IPS-15b (cell line): ENCODE data around the gene MLH3.
"Not testable (repeated sequence)": the region's sequence is repeated elsewhere in the genome, so short reads cannot be mapped to it uniquely, and the experiment has no call there.

Source experiments
- H3K27me3 ChIP-seq: one replicate; pipeline ENCODE4 v1.6.1; 2013; ENCODE audit warnings: low read length; ENCODE audit not compliant: control insufficient read depth, insufficient read depth
- H3K36me3 ChIP-seq: one replicate; pipeline ENCODE4 v1.6.1; 2013; ENCODE audit warnings: low read length; ENCODE audit not compliant: control insufficient read depth, insufficient read depth
- H3K4me1 ChIP-seq: one replicate; pipeline ENCODE4 v1.6.1; 2013; ENCODE audit warnings: mild to moderate bottlenecking, low read length; ENCODE audit not compliant: control insufficient read depth, insufficient read depth
- H3K4me3 ChIP-seq: one replicate; pipeline ENCODE4 v1.5.1; 2013; ENCODE audit warnings: low read depth, low read length
- H3K9ac ChIP-seq: one replicate; pipeline ENCODE4 v1.6.1; 2013; ENCODE audit warnings: low read depth, mild to moderate bottlenecking, low read length
- H3K9me3 ChIP-seq: one replicate; pipeline ENCODE4 v1.6.1; 2013; ENCODE audit warnings: mild to moderate bottlenecking, low read length; ENCODE audit not compliant: control insufficient read depth, insufficient read depth

The MLH3 gene

DNA sequence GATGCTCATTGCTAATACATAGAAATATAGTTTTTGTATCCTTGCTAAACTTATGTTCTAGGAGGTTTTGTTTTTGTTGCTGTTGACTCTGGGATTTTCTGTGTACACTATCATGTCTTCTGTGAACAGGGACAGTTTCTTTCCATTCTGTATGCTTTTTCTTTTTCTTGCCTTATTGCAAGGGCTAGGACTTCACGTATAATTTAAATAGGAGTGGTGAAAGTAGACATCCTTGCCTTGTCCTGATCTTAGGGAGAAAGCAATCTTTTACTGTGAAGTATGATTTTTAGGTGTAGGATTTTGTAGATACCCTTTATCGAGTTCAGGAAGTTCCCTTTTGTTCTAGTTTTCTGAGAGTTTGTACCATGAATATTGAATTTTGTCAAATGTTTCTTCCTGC lies 50.0 kb downstream of the MLH3 start:
- no peaks in the 10 kb centered on the region for H3K9me3 ChIP-seq
- no peak overlapping the region for H3K4me3 ChIP-seq
- peaks cover 4% of the 10 kb centered on the region for H3K36me3 ChIP-seq
- H3K27me3 ChIP-seq: no peaks in the 10 kb centered on the region
- H3K4me1 ChIP-seq: no peaks in the 10 kb centered on the region
- no peak overlapping the region for H3K9ac ChIP-seq

- not testable (repeated sequence) for H3K4me3 ChIP-seq, H3K9ac ChIP-seq, H3K4me1 ChIP-seq, H3K9me3 ChIP-seq, H3K36me3 ChIP-seq, H3K27me3 ChIP-seq
Observed at GRCh38 chr14:74995781-74996180, 55.5 kb downstream of the MLH3 start.

- H3K36me3 ChIP-seq, H3K27me3 ChIP-seq, H3K4me3 ChIP-seq, H3K4me1 ChIP-seq, H3K9me3 ChIP-seq, H3K9ac ChIP-seq: not testable (repeated sequence)
Observed at GRCh38 chr14:74994182-74994581, 57.1 kb downstream of the MLH3 start.

DNA sequence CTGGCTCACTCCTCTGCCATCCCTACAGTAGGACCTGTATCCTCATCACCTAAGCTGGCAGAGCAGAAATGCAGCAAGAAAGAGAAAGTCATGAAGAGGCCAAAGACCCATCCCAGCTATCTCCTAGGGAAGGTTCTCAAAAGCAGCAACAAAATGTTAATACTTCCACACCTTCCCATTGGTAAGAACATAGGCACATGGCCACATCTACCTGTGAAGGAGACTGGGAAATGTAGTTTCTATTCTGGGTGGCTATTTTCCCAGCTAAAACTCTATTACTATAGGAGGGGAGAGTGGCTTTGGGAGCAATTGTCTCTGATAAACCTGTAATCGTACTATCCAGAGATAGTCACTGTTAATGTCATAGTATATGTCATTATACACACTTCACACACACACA lies 62.3 kb downstream of the MLH3 start:
- H3K27me3 ChIP-seq: no peaks in the 10 kb centered on the region
- H3K4me1 ChIP-seq: no peaks in the 10 kb centered on the region
- H3K36me3 ChIP-seq: no peaks in the 10 kb centered on the region
- no peaks in the 10 kb centered on the region for H3K9me3 ChIP-seq
- no peak overlapping the region for H3K4me3 ChIP-seq
- H3K9ac ChIP-seq: no peak overlapping the region

DNA sequence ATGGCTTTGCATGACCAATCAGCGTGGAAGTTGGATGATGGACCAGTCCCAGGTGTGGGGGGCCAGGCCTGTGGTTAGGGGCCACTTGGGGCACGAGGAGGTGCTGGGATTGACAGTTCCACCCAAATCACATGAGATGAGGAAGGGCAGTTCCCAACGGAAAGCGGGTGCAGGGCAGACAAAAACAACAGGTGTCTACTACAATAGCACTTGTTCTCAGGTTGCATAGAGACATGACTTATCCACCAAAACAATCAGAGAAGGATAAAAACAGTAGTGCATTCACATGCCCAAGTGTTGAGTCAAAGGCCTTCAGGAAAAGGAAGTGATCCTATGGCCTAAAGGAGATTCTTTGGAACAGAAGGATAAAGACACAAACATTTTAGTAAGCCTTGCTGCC lies 63.1 kb downstream of the MLH3 start:
- H3K9ac ChIP-seq: no peak overlapping the region
- H3K4me1 ChIP-seq: no peaks in the 10 kb centered on the region
- H3K36me3 ChIP-seq: no peaks in the 10 kb centered on the region
- no peak overlapping the region for H3K4me3 ChIP-seq
- no peaks in the 10 kb centered on the region for H3K9me3 ChIP-seq
- no peaks in the 10 kb centered on the region for H3K27me3 ChIP-seq

DNA sequence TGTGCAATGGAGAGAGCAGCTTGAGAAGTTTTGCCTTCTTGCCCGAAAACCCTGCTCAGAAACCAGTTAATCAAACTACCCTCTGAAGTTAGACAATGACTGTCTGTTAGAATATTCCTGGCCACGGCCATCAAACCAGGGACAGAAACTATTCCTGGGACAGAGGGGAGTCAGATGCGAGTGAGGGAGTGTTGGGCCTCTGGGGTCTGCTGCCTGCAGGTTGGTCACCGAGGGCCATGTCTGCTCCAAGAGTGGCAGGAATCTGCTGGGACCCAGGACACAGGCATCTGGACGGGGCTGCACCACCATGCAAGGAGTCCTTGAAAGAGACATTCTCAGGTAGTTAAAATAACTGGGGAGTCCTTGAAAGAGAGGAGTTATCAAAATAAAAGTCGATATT lies 65.5 kb downstream of the MLH3 start:
- H3K9ac ChIP-seq: no peak overlapping the region
- no peaks in the 10 kb centered on the region for H3K9me3 ChIP-seq
- no peaks in the 10 kb centered on the region for H3K27me3 ChIP-seq
- no peaks in the 10 kb centered on the region for H3K4me1 ChIP-seq
- no peak overlapping the region for H3K4me3 ChIP-seq
- no peaks in the 10 kb centered on the region for H3K36me3 ChIP-seq

DNA sequence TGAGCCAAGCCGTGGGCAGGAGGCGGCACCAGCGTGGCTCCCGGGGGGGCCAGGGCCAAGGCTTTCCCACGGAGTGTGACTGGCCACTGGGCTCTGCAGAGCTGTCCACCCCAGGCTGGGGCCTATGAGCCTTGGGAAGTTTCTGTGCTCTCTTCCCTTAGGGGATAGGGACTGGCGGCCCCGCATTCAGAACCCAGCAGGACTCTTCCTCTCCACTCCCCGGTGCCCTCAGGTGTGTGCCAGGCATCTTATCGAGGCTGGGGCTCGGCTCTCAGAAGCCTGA lies 66.3 kb downstream of the MLH3 start:
- Histone ChIP-seq H3K36me3 (no peaks in the 10 kb centered on the region), H3K9me3 (no peaks in the 10 kb centered on the region), H3K27me3 (no peaks in the 10 kb centered on the region), H3K4me3 (no peak overlapping the region), H3K4me1 (no peaks in the 10 kb centered on the region), H3K9ac (peak overlapping the region; percentile 54)

DNA sequence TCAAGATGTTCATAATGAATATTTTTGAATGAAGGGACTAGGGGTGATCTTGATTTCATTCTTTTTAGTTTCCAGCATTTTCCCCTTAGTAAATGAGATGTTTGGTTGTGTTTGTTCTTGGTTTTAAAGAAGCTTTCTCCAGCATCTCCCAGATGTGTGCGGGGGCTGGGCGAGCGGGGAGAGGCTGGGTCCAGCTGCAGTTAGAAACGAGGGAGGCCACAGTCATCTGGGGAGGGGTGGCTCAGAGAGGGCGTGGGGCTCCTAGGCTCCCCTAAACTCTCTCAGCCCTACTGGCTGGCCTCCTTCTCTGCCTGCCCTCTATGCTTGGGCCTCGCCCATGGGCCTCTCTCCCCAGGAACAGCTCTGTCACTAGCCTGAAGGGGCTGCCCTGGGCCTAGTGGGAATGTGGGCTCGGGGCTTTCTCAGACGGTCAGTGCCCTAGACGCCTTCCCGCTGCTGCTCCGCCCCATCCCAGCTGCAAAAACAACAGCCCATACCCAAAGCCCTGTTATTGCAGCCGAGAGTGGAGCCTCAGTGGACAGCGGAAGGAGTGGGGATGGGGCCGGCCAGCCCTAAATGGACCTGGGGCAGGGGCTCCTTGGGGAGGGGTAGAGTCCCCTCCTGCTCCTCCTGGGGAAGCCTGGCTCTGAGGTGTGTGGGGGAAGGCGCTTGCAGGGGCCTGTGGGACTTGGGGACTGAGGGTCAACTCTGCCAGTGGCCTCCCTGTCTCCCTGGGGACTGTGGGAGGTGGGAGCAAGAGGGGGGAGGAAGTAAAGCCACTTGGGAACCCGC lies 66.8 kb downstream of the MLH3 start:
- no peaks in the 10 kb centered on the region for H3K4me1 ChIP-seq
- H3K27me3 ChIP-seq: no peaks in the 10 kb centered on the region
- peak overlapping the region; percentile 54 for H3K9ac ChIP-seq
- H3K9me3 ChIP-seq: no peaks in the 10 kb centered on the region
- H3K36me3 ChIP-seq: no peaks in the 10 kb centered on the region
- no peak overlapping the region for H3K4me3 ChIP-seq

DNA sequence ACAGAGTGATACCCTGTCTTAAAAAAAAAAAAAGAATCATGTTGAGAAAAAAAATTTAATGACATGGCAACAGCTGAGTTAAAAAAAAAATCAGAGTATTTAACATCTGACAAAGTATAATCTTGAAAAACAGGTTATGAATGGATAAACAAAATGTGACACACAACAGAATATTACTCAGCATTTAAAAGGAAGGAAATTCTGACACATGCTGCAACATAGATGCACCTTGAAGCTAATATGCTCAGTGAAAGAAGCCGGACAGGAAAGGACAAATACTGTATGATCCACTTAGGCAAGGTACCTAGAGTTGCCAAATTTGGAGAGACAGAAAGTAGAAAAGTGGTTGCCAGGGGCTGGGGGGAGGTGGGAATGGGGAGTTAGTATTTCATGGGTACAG lies 67.9 kb downstream of the MLH3 start:
- Histone ChIP-seq H3K4me3 (no peak overlapping the region), H3K36me3 (no peaks in the 10 kb centered on the region), H3K9me3 (no peaks in the 10 kb centered on the region), H3K9ac (no peak overlapping the region), H3K27me3 (no peaks in the 10 kb centered on the region), H3K4me1 (peaks cover 2% of the 10 kb centered on the region)

DNA sequence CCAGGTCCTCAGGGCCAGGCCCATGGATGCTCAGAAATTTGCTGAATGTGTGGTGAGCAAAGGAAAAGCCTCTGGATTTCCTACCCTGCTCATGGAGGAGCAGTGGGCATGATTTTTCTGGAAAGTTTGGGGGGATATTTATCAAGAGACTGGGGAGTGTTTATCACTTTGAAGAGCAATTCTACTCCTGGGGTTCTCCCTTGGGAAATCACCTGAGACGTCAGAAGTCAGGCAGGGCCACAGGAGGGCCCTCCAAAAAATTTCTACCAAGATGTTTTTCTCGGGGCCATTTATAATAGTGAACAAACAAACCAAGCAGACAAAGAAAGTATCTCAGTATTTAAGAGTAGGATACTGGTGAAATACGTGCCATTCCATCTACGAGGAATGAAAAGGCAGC lies 68.6 kb downstream of the MLH3 start:
- Histone ChIP-seq H3K4me3 (no peak overlapping the region), H3K9ac (no peak overlapping the region), H3K36me3 (no peaks in the 10 kb centered on the region), H3K4me1 (peaks cover 2% of the 10 kb centered on the region), H3K27me3 (no peaks in the 10 kb centered on the region), H3K9me3 (no peaks in the 10 kb centered on the region)

DNA sequence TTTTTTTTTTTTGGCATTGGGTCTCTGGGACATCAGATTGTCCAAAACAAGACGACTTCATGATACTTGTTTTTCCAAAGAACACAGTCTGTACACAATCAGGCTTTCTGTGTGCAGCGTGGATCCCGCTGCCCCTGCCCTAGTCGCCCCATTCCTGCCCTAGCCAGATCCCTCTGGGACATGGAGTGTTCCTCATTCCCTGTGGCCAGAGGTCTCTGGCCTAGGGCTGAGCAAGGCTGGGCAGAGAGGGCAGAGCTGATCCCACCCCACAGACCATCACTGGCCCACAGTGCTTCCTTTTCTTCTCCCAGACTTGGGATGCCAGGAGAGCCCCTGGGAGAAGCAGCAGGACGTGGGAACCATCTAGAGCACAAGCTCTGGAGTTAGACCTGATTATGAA lies 69.4 kb downstream of the MLH3 start:
- H3K36me3 ChIP-seq: no peaks in the 10 kb centered on the region
- H3K27me3 ChIP-seq: no peaks in the 10 kb centered on the region
- H3K9ac ChIP-seq: no peak overlapping the region
- no peaks in the 10 kb centered on the region for H3K9me3 ChIP-seq
- peaks cover 2% of the 10 kb centered on the region for H3K4me1 ChIP-seq
- no peak overlapping the region for H3K4me3 ChIP-seq

DNA sequence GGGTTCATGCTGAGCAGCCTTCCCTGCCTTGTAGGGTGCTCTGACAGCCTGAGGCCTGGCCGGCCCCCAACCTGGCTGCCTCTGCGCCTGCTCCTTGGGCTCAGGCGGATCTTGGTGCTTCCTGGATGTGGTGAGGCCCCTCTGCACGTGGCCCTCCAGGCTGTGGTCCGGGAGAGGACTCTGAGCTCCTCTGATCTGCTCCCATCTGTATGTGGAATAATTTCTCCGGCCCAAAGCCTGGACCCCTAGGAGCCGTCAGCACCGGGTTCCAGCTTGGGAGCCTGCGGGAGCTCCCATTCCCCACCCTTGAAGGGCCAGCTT lies 69.8 kb downstream of the MLH3 start:
- Histone ChIP-seq H3K27me3 (no peaks in the 10 kb centered on the region), H3K4me1 (peaks cover 2% of the 10 kb centered on the region), H3K36me3 (no peaks in the 10 kb centered on the region), H3K9me3 (no peaks in the 10 kb centered on the region), H3K4me3 (no peak overlapping the region), H3K9ac (no peak overlapping the region)
